ENCODE data around the gene CAMKMT. TPM values are rescaled to one million over a fixed set of nuclear protein-coding genes. Genes with fewer than 3 reads are reported as not detected.

Gene CAMKMT
- total and polyA plus RNA-seq, 2 experiments from 2014 or later: 26.5 to 29.5 TPM

- TF ChIP-seq, protein P1, sequence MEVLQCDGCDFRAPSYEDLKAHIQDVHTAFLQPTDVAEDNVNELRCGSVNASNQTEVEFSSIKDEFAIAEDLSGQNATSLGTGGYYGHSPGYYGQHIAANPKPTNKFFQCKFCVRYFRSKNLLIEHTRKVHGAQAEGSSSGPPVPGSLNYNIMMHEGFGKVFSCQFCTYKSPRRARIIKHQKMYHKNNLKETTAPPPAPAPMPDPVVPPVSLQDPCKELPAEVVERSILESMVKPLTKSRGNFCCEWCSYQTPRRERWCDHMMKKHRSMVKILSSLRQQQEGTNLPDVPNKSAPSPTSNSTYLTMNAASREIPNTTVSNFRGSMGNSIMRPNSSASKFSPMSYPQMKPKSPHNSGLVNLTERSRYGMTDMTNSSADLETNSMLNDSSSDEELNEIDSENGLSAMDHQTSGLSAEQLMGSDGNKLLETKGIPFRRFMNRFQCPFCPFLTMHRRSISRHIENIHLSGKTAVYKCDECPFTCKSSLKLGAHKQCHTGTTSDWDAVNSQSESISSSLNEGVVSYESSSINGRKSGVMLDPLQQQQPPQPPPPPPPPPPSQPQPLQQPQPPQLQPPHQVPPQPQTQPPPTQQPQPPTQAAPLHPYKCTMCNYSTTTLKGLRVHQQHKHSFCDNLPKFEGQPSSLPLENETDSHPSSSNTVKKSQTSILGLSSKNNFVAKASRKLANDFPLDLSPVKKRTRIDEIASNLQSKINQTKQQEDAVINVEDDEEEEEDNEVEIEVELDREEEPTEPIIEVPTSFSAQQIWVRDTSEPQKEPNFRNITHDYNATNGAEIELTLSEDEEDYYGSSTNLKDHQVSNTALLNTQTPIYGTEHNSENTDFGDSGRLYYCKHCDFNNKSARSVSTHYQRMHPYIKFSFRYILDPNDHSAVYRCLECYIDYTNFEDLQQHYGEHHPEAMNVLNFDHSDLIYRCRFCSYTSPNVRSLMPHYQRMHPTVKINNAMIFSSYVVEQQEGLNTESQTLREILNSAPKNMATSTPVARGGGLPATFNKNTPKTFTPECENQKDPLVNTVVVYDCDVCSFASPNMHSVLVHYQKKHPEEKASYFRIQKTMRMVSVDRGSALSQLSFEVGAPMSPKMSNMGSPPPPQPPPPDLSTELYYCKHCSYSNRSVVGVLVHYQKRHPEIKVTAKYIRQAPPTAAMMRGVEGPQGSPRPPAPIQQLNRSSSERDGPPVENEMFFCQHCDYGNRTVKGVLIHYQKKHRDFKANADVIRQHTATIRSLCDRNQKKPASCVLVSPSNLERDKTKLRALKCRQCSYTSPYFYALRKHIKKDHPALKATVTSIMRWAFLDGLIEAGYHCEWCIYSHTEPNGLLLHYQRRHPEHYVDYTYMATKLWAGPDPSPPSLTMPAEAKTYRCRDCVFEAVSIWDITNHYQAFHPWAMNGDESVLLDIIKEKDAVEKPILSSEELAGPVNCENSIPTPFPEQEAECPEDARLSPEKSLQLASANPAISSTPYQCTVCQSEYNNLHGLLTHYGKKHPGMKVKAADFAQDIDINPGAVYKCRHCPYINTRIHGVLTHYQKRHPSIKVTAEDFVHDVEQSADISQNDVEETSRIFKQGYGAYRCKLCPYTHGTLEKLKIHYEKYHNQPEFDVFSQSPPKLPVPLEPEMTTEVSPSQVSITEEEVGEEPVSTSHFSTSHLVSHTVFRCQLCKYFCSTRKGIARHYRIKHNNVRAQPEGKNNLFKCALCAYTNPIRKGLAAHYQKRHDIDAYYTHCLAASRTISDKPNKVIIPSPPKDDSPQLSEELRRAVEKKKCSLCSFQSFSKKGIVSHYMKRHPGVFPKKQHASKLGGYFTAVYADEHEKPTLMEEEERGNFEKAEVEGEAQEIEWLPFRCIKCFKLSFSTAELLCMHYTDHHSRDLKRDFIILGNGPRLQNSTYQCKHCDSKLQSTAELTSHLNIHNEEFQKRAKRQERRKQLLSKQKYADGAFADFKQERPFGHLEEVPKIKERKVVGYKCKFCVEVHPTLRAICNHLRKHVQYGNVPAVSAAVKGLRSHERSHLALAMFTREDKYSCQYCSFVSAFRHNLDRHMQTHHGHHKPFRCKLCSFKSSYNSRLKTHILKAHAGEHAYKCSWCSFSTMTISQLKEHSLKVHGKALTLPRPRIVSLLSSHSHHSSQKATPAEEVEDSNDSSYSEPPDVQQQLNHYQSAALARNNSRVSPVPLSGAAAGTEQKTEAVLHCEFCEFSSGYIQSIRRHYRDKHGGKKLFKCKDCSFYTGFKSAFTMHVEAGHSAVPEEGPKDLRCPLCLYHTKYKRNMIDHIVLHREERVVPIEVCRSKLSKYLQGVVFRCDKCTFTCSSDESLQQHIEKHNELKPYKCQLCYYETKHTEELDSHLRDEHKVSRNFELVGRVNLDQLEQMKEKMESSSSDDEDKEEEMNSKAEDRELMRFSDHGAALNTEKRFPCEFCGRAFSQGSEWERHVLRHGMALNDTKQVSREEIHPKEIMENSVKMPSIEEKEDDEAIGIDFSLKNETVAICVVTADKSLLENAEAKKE (CRISPR knock-in tag; IDR thresholded peaks at IDR 0.05): no peak
- TF ChIP-seq POLR2AphosphoS5 (IDR thresholded peaks at IDR 0.05; ENCODE audit: low read depth) (no peak), ZNF331 (CRISPR knock-in tag; IDR thresholded peaks at IDR 0.05; ENCODE audit: low read depth) (no peak), EZH2 (IDR thresholded peaks at IDR 0.05; ENCODE audit: low read depth, unreplicated experiment) (no peak)
- TF ChIP-seq, protein P2, sequence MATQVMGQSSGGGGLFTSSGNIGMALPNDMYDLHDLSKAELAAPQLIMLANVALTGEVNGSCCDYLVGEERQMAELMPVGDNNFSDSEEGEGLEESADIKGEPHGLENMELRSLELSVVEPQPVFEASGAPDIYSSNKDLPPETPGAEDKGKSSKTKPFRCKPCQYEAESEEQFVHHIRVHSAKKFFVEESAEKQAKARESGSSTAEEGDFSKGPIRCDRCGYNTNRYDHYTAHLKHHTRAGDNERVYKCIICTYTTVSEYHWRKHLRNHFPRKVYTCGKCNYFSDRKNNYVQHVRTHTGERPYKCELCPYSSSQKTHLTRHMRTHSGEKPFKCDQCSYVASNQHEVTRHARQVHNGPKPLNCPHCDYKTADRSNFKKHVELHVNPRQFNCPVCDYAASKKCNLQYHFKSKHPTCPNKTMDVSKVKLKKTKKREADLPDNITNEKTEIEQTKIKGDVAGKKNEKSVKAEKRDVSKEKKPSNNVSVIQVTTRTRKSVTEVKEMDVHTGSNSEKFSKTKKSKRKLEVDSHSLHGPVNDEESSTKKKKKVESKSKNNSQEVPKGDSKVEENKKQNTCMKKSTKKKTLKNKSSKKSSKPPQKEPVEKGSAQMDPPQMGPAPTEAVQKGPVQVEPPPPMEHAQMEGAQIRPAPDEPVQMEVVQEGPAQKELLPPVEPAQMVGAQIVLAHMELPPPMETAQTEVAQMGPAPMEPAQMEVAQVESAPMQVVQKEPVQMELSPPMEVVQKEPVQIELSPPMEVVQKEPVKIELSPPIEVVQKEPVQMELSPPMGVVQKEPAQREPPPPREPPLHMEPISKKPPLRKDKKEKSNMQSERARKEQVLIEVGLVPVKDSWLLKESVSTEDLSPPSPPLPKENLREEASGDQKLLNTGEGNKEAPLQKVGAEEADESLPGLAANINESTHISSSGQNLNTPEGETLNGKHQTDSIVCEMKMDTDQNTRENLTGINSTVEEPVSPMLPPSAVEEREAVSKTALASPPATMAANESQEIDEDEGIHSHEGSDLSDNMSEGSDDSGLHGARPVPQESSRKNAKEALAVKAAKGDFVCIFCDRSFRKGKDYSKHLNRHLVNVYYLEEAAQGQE (IDR thresholded peaks at IDR 0.05; ENCODE audit: unreplicated experiment): no peak
These were observed 423.7 kb downstream of the CAMKMT start (continued) for GRCh38 chr2:44785433-44785832.

All from GM23338 (cell line).